Measurements from ENCODE around the gene PFKM. TPM values are rescaled to one million over a fixed set of nuclear protein-coding genes. Genes with fewer than 3 reads are reported as not detected.
A peak's percentile ranks its signal among the peaks of the same experiment; 100 is the strongest.
"Not testable (repeated sequence)": the region's sequence is repeated elsewhere in the genome, so short reads cannot be mapped to it uniquely, and the experiment has no call there.

The PFKM gene
- total RNA-seq, 2 donors from 2014 or later, result 29.1 to 35.9 TPM

GRCh38 chr12:48086327-48086726 lies 32.8 kb upstream of the PFKM start:
- Mint-ChIP-seq H3K27ac (no peak overlapping the region), H3K36me3 (ENCODE audit: insufficient read depth in 2 of 2) (peaks cover 0 to 29% of the 10 kb centered on the region in 2 donors), H3K4me1 (ENCODE audit: low read depth) (peaks cover 5% of the 10 kb centered on the region), H3K4me3 (no peak overlapping the region), H3K27me3 (ENCODE audit: low read depth) (no peaks in the 10 kb centered on the region), H3K9me3 (no peaks in the 10 kb centered on the region)
- DNase-seq (no peak), ATAC-seq (replicated peaks in 1 of 2) (no peak)

DNA sequence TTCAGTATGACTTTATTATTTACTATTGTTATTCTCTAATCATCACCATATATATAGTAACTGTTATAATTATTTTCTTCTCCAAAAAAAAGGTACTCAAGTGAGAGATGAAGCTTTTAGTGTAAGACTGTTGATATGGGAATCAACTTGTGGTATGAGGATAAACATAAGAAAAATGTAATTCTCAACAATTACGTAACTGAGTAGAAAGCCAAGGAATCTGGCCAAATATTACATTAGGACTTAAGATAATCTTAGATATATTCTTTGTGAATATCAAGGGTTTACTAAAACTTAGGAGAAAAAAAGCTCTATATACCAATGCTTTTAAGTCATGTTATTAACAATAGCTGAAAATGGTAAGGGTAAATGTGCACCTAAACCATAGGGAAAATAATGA lies 26.6 kb upstream of the PFKM start:
- DNase-seq (no peak), ATAC-seq (replicated peaks in 1 of 2) (no peak)
- Mint-ChIP-seq H3K27me3 (ENCODE audit: low read depth) (no peaks in the 10 kb centered on the region), H3K27ac (no peak overlapping the region), H3K9me3 (no peaks in the 10 kb centered on the region), H3K36me3 (ENCODE audit: insufficient read depth in 2 of 2) (peaks cover 4 to 21% of the 10 kb centered on the region in 2 donors), H3K4me1 (ENCODE audit: low read depth) (no peaks in the 10 kb centered on the region), H3K4me3 (no peak overlapping the region)

GRCh38 chr12:48104531-48104930 lies 14.6 kb upstream of the PFKM start:
- H3K4me1 Mint-ChIP-seq (ENCODE audit: low read depth), result peaks cover 46% of the 10 kb centered on the region

DNA sequence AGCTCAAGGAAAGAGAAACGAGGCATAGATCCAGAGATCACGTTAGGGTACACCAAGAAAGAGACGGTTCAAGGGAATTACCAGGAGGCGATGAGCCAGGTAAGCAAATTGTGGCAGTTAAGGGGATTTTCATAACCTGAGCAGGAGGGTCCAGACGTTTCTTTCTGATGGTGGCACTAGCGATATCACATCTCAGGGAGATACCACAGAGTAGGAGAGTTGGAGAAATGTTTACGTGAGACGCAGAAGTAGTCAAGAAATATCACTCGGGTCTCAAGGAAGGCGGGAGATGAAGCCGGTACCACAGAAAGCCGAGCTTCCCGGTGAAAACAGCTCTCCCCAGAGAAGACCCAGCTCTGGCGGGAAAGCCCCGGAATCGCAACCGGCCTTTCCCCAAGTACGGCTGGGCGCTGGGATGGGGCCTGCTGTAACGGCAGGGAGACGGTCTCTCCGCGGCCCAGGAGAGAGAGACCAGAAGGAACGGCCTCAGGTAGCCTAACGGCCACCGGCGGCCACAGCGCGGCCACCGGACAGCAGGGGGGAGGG lies 13.8 kb upstream of the PFKM start:
- H3K9me3 Mint-ChIP-seq, result no peaks in the 10 kb centered on the region
- peaks cover 52% of the 10 kb centered on the region for H3K4me1 Mint-ChIP-seq (ENCODE audit: low read depth)
- peak; percentile 22 to 45 for ATAC-seq (replicated peaks in 1 of 2)

More at GRCh38 chr12:48104531-48104930, 14.6 kb upstream of the PFKM start:
- DNase-seq (no peak), ATAC-seq (replicated peaks in 1 of 2) (no peak)
- H3K27ac Mint-ChIP-seq, result peak overlapping the region; percentile 90
- H3K9me3 Mint-ChIP-seq, result no peaks in the 10 kb centered on the region
- H3K27me3 Mint-ChIP-seq (ENCODE audit: low read depth), result no peaks in the 10 kb centered on the region
- H3K36me3 Mint-ChIP-seq (ENCODE audit: insufficient read depth in 2 of 2), result peaks cover 4% of the 10 kb centered on the region in 2 donors
- H3K4me3 Mint-ChIP-seq, result peak overlapping the region; percentile 90 to 97

DNA sequence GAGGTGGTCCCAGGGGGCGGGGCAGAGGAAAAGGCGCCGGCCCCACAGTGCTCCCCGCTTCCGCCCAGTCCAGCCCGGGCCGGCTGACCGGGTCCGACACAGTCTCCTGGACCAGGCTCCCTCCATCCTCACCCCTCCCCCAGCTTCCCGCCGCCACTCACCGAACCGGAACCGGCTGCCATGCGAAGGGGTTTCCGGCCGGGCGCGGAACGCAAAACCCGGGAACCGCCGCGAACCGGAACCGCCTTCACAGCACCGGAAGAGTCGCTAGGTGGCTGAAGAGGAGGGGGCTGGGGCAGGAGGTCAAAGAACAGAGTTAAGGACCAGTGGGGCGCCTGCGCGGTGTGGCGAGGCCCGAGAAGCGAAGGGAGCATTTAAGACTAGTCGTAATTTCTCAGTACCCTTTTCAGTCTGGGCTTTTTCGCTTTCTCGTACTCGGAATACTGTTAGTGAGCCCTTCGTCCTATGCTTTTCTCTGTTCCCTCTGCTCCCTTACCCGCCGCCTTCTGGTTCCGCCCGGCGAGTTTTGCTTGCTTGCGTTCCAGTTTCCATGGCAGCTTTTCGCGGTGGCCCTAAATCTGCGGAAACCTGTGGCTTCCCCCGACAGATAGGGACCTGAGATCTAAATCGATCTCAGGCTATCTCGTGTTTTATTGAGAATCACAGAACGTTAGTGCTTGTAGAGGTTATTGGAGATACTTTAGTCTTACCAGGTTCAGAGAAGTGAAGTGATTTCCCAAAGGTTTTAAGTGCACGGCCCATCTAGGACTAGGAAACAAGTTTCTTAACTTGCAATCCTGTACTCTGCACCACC lies 13.1 kb upstream of the PFKM start, which contains the start of gene SENP1:
SENP1 (minus strand) TSS at position 213 of the 814 bp plus-strand sequence. CDS start 4,607 bp downstream, outside the sequence.
- no peaks in the 10 kb centered on the region for H3K27me3 Mint-ChIP-seq (ENCODE audit: low read depth)
- peaks cover 52% of the 10 kb centered on the region for H3K4me1 Mint-ChIP-seq (ENCODE audit: low read depth)
- H3K9me3 Mint-ChIP-seq, result no peaks in the 10 kb centered on the region
- ATAC-seq (replicated peaks in 1 of 2) (peak; percentile 89 to 90), DNase-seq (peak; percentile 91 to 92)
- peaks cover 4% of the 10 kb centered on the region in 2 donors for H3K36me3 Mint-ChIP-seq (ENCODE audit: insufficient read depth in 2 of 2)
- peak within 1 kb of the TSS; percentile 94 for H3K27ac Mint-ChIP-seq
- peak within 1 kb of the TSS; percentile 90 to 97 for H3K4me3 Mint-ChIP-seq

More for the DNA sequence above, 13.8 kb upstream of the PFKM start:
- Mint-ChIP-seq H3K27me3 (ENCODE audit: low read depth) (no peaks in the 10 kb centered on the region), H3K27ac (peak overlapping the region; percentile 90), H3K4me3 (peak overlapping the region; percentile 90 to 97), H3K36me3 (ENCODE audit: insufficient read depth in 2 of 2) (peaks cover 4% of the 10 kb centered on the region in 2 donors)
- DNase-seq, result peak in 1 of 2 donors; percentile 43

DNA sequence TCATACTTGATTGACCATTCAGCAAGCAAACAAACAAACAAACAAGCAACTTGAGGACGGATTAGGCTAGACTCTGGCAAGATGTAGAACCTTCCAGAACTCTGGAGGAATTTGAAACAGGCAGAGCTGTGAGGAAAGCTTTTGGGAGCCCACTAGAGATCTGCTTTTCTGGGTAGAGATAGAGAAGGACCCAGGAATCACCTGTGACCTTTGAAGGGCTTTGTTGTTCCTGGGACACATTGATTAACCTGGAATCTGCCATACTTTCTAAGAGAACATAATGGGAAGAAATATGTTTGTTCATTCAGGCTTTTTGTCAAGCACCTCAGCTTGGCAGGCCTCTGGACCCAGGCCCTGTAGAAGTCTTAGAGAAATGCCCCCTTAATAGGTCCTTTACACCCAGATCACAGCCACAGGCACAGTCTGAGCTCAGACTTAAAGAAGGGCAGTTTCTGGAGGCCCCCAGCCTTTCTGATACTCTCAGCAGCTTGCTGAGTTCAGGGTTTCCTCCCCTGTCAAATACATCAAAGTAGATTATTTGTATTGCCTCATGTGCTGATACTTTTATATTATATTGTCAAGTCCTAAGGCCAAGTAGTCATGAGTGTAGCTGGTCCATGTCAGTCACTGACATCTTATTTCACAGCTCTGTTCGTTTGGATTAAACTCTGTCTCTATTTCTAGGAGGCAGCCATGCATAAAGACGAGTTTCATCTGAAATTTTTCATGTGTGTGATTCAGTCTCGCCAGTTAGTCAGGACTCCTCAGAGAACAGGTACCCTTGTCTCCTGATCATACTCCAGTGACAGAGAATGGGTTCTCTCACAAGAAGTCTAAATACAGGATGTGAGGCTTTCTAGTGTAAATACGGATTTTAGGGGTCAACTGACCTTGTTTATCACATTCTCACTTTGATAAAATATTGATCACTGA lies 12.2 kb upstream of the PFKM start:
- Mint-ChIP-seq H3K36me3 (ENCODE audit: insufficient read depth in 2 of 2) (peaks cover 4% of the 10 kb centered on the region in 2 donors), H3K27ac (peak overlapping the region; percentile 94), H3K9me3 (no peaks in the 10 kb centered on the region), H3K4me1 (ENCODE audit: low read depth) (peaks cover 48% of the 10 kb centered on the region), H3K27me3 (ENCODE audit: low read depth) (no peaks in the 10 kb centered on the region), H3K4me3 (peak overlapping the region; percentile 90 to 97)
- DNase-seq (no peak), ATAC-seq (replicated peaks in 1 of 2) (no peak)

DNA sequence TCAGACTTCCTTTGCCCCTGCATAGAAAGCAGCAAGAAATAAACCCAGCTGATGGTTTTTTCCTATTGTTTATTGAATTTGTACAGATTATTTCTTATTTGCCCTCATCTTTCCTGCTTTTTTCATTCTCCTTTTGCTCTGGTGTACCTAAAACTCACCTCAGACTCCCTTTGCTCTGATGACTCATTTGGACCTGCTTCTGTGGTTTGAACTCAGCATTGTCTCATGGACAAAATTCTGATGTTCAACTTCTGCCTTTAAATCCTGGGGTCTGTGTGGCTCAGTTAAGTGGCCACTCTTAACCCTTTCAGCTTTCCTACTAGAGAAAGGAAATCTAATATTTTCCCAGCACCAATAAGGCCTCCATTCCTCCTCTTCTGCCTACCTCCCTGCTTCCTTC lies 9.7 kb upstream of the PFKM start:
- Mint-ChIP-seq H3K27ac (peak overlapping the region; percentile 1), H3K4me3 (peak overlapping the region; percentile 2 to 22), H3K4me1 (ENCODE audit: low read depth) (peaks cover 30% of the 10 kb centered on the region), H3K27me3 (ENCODE audit: low read depth) (peaks cover under 1% of the 10 kb centered on the region), H3K9me3 (no peaks in the 10 kb centered on the region), H3K36me3 (ENCODE audit: insufficient read depth in 2 of 2) (peaks cover 4% of the 10 kb centered on the region in 2 donors)
- DNase-seq, result no peak
- ATAC-seq (replicated peaks in 1 of 2), result no peak

- Mint-ChIP-seq H3K27me3 (ENCODE audit: low read depth) (peaks cover 6% of the 10 kb centered on the region), H3K9me3 (no peaks in the 10 kb centered on the region), H3K27ac (no peak overlapping the region), H3K4me1 (ENCODE audit: low read depth) (peaks cover 25% of the 10 kb centered on the region), H3K36me3 (ENCODE audit: insufficient read depth in 2 of 2) (no peaks in the 10 kb centered on the region), H3K4me3 (no peak overlapping the region)
- no peak for ATAC-seq (replicated peaks in 1 of 2)
- DNase-seq, result no peak
These were observed 8.4 kb upstream of the PFKM start for GRCh38 chr12:48110691-48111311.

- H3K9me3 Mint-ChIP-seq; H3K27ac Mint-ChIP-seq; ATAC-seq (replicated peaks in 1 of 2): not testable (repeated sequence)
These were observed 7.9 kb upstream of the PFKM start for GRCh38 chr12:48111312-48111693.

DNA sequence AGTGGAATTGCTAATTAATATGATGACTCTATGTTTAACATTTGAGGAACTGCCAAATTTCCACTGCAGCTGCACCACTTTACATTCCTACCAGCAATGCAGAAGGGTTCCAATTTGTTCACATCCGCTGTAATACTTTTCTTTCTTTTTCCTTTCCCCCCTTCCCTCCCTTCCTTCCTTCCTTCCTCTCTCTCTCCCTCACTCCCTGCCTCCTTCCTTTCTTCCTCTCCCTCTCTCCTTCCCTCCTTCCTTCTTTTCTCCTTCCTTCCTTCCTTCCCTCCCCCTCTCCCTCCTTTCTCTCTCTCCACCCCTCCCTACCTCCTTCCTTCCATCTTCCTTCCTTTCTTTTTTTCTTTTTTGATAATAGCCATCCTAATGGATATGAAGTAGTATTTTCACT lies 3.2 kb upstream of the PFKM start:
- Mint-ChIP-seq H3K4me3 (no peak overlapping the region), H3K36me3 (ENCODE audit: insufficient read depth in 2 of 2) (no peaks in the 10 kb centered on the region), H3K9me3 (no peaks in the 10 kb centered on the region), H3K27ac (no peak overlapping the region), H3K27me3 (ENCODE audit: low read depth) (peaks cover 12% of the 10 kb centered on the region), H3K4me1 (ENCODE audit: low read depth) (peaks cover 22% of the 10 kb centered on the region)
- DNase-seq (no peak), ATAC-seq (replicated peaks in 1 of 2) (no peak)

More at GRCh38 chr12:48111312-48111693, 7.9 kb upstream of the PFKM start:
- peaks cover 24% of the 10 kb centered on the region for H3K4me1 Mint-ChIP-seq (ENCODE audit: low read depth)
- not testable (repeated sequence) for H3K36me3 Mint-ChIP-seq (ENCODE audit: insufficient read depth in 2 of 2); H3K27me3 Mint-ChIP-seq (ENCODE audit: low read depth); DNase-seq; H3K4me3 Mint-ChIP-seq

GRCh38 chr12:48118284-48118871 lies 786 bp upstream of the PFKM start:
- H3K27me3 Mint-ChIP-seq (ENCODE audit: low read depth), result peaks cover 12% of the 10 kb centered on the region
- H3K36me3 Mint-ChIP-seq (ENCODE audit: insufficient read depth in 2 of 2), result no peaks in the 10 kb centered on the region
- H3K4me3 Mint-ChIP-seq, result peak overlapping the region; percentile 96 to 100
- H3K27ac Mint-ChIP-seq, result peak overlapping the region; percentile 83
- no peaks in the 10 kb centered on the region for H3K9me3 Mint-ChIP-seq
- peaks cover 26% of the 10 kb centered on the region for H3K4me1 Mint-ChIP-seq (ENCODE audit: low read depth)
- no peak for ATAC-seq (replicated peaks in 1 of 2)
- DNase-seq, result no peak

GRCh38 chr12:48119834-48120195 lies 651 bp downstream of the PFKM start:
- H3K9me3 Mint-ChIP-seq, result no peaks in the 10 kb centered on the region
- H3K27ac Mint-ChIP-seq, result peak overlapping the region; percentile 53
- H3K36me3 Mint-ChIP-seq (ENCODE audit: insufficient read depth in 2 of 2), result no peaks in the 10 kb centered on the region
- peaks cover 26% of the 10 kb centered on the region for H3K4me1 Mint-ChIP-seq (ENCODE audit: low read depth)
- peak overlapping the region; percentile 96 to 100 for H3K4me3 Mint-ChIP-seq
- ATAC-seq (replicated peaks in 1 of 2) (no peak), DNase-seq (no peak)
- peaks cover 8% of the 10 kb centered on the region for H3K27me3 Mint-ChIP-seq (ENCODE audit: low read depth)
